ENCODE measurements around the gene ASTN1. TPM values are rescaled to one million over a fixed set of nuclear protein-coding genes. Genes with fewer than 3 reads are reported as not detected.

The ASTN1 gene
- total and polyA plus RNA-seq, 2 of the 4 experiments (the other 2 are of a cell fraction): under 0.01 to 0.07 TPM

- ATAC-seq (ENCODE audit: low read depth): no peak
- intact Hi-C loops (cut with micrococcal nuclease): no loop called here
These were observed 285.6 kb downstream of the ASTN1 start for GRCh38 chr1:176878750-176879536.

More at GRCh38 chr1:176878750-176879536, 285.6 kb downstream of the ASTN1 start:
- dilution Hi-C loops (cut with HindIII; ENCODE audit: low sequenced_read_pairs, unreplicated experiment): no loop called here
- H3K9ac ChIP-seq (ENCODE audit: low read depth, low read length): no peak overlapping the region
- H3K14ac ChIP-seq (replicated peaks; ENCODE audit: low read depth, low read length): no peak overlapping the region
- no peaks in the 10 kb centered on the region for H3K4me1 ChIP-seq (ENCODE audit: control insufficient read depth, insufficient read depth, low read length)
- no peak overlapping the region for H2BK20ac ChIP-seq (ENCODE audit: low read depth, low read length)
- H3K9me1 ChIP-seq (ENCODE audit: insufficient read depth, low read length): no peaks in the 10 kb centered on the region
- no peak overlapping the region for H3K4ac ChIP-seq (ENCODE audit: low read depth, low read length)
- H2AK9ac ChIP-seq (replicated peaks; ENCODE audit: low read depth, low read length, poor library complexity): no peak overlapping the region
- H3K9me3 ChIP-seq (ENCODE audit: control insufficient read depth, insufficient read depth, low read length): no peaks in the 10 kb centered on the region
- H2AK5ac ChIP-seq (ENCODE audit: low read depth, low read length): no peak overlapping the region
- H3K27ac ChIP-seq (ENCODE audit: insufficient read depth, low read length): no peak overlapping the region
- H3K36me3 ChIP-seq (ENCODE audit: control insufficient read depth, insufficient read depth, low read length): no peaks in the 10 kb centered on the region
- H3K18ac ChIP-seq (ENCODE audit: low read depth, low read length): no peak overlapping the region
- CTCF ChIA-PET: no interaction called here
- no peak for DNase-seq
- no peak overlapping the region for H3K56ac ChIP-seq (ENCODE audit: extremely low read depth, insufficient read depth, low read length)
- no peaks in the 10 kb centered on the region for H4K20me1 ChIP-seq (ENCODE audit: insufficient read depth, low read length)
- H3K4me2 ChIP-seq (ENCODE audit: low read depth, low read length): no peak overlapping the region
- POLR2A ChIA-PET (ENCODE audit: unreplicated experiment): no interaction called here
- no peak overlapping the region for H4K91ac ChIP-seq (ENCODE audit: insufficient read depth, low read depth, low read length)
- H2BK5ac ChIP-seq (ENCODE audit: low read depth, low read length, poor library complexity, severe bottlenecking): no peak overlapping the region
- H3K23ac ChIP-seq (ENCODE audit: low read depth, low read length): no peak overlapping the region
- WGBS, 2 experiments (ENCODE audit: extremely low coverage in 2 of 2, insufficient read length in 1 of 2): 69% methylated on average over 3 of the region's 12 CpGs; no CpG with 5 or more reads in 1 of the 2 experiments
- H3K4me3 ChIP-seq (ENCODE audit: insufficient read depth, low read depth, low read length): no peak overlapping the region
- in situ Hi-C loops (cut with MboI; ENCODE audit: low sequenced_read_pairs): no loop called here
- no peaks in the 10 kb centered on the region for H3K27me3 ChIP-seq (ENCODE audit: control insufficient read depth, insufficient read depth, low read length)
- no peak overlapping the region for H2BK15ac ChIP-seq (ENCODE audit: low read depth, low read length)
- no TSS peak for BruUV-seq (replicated peaks)
- TF ChIP-seq, protein P1, sequence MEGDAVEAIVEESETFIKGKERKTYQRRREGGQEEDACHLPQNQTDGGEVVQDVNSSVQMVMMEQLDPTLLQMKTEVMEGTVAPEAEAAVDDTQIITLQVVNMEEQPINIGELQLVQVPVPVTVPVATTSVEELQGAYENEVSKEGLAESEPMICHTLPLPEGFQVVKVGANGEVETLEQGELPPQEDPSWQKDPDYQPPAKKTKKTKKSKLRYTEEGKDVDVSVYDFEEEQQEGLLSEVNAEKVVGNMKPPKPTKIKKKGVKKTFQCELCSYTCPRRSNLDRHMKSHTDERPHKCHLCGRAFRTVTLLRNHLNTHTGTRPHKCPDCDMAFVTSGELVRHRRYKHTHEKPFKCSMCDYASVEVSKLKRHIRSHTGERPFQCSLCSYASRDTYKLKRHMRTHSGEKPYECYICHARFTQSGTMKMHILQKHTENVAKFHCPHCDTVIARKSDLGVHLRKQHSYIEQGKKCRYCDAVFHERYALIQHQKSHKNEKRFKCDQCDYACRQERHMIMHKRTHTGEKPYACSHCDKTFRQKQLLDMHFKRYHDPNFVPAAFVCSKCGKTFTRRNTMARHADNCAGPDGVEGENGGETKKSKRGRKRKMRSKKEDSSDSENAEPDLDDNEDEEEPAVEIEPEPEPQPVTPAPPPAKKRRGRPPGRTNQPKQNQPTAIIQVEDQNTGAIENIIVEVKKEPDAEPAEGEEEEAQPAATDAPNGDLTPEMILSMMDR (conservative IDR thresholded peaks at IDR 0.05; ENCODE audit: low read depth, low read length): no peak
- TF ChIP-seq CHD1 (IDR thresholded peaks at IDR 0.05; ENCODE audit: low read depth, low read length) (no peak), POLR2A (IDR thresholded peaks at IDR 0.05; ENCODE audit: low read depth, low read length) (no peak)
- TF ChIP-seq, protein P2, sequence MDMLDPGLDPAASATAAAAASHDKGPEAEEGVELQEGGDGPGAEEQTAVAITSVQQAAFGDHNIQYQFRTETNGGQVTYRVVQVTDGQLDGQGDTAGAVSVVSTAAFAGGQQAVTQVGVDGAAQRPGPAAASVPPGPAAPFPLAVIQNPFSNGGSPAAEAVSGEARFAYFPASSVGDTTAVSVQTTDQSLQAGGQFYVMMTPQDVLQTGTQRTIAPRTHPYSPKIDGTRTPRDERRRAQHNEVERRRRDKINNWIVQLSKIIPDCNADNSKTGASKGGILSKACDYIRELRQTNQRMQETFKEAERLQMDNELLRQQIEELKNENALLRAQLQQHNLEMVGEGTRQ (IDR thresholded peaks at IDR 0.05; ENCODE audit: low read depth, low read length): no peak
- no peak overlapping the region for H2AFZ ChIP-seq (replicated peaks; ENCODE audit: low read length, poor library complexity)
- H4K8ac ChIP-seq (ENCODE audit: low read depth in 2 of 2, low read length in 2 of 2): no peak overlapping the region
- H4K5ac ChIP-seq (ENCODE audit: low read depth, low read length): no peak overlapping the region
- no peak overlapping the region for H2BK120ac ChIP-seq (ENCODE audit: low read depth, low read length)
- H3K79me1 ChIP-seq (ENCODE audit: low read depth in 1 of 2, low read length in 2 of 2): no peaks in the 10 kb centered on the region

Measured in IMR-90 (cell line).